Fibroblast of lung (primary cell): ENCODE results near the gene PSMG4. TPM values are rescaled to one million over a fixed set of nuclear protein-coding genes. Genes with fewer than 3 reads are reported as not detected.

Source experiments
- DNase-seq, 2 donors: peaks; one replicate each; pipeline versions ENCODE4 v3.0.0 to v3.0.0-alpha.2; 2010; ENCODE audit warnings: low read depth in 2 of 2
- H2AFZ ChIP-seq: 2 replicates; pipeline ENCODE4 v1.5.1; 2012; ENCODE audit warnings: low read length, control low read depth, inconsistent platforms
- H3K27ac ChIP-seq: 2 replicates; pipeline ENCODE4 v1.5.1; 2011; ENCODE audit warnings: low read length, control low read depth; ENCODE audit not compliant: insufficient read depth
- H3K27me3 ChIP-seq: 2 replicates; pipeline ENCODE4 v1.5.1; 2011; ENCODE audit warnings: mild to moderate bottlenecking, low read length; ENCODE audit not compliant: control insufficient read depth, insufficient read depth
- H3K36me3 ChIP-seq: 2 replicates; pipeline ENCODE4 v1.5.1; 2011; ENCODE audit warnings: low read length; ENCODE audit not compliant: control insufficient read depth, insufficient read depth
- H3K4me1 ChIP-seq: 2 replicates; pipeline ENCODE4 v1.5.1; 2011; ENCODE audit warnings: low read length; ENCODE audit not compliant: control insufficient read depth, insufficient read depth; ENCODE audit errors: extremely low read depth
- H3K4me2 ChIP-seq: 2 replicates; pipeline ENCODE4 v1.5.1; 2011; ENCODE audit warnings: low read length, control low read depth; ENCODE audit not compliant: insufficient read depth; ENCODE audit errors: extremely low read depth
- H3K4me3 ChIP-seq, 4 experiments: fragments of 200-600 bp in 1 of 4; sonication (generic) in 1 of 4; replicated peaks in 1 of 4; 2 replicates each; pipeline ENCODE4 v1.5.1; 2011 to 2016; ENCODE audit warnings: low read length in 4 of 4, low read depth in 3 of 4, mild to moderate bottlenecking in 3 of 4, control low read depth in 2 of 4, inconsistent platforms in 1 of 4, mixed read lengths in 1 of 4; ENCODE audit not compliant: insufficient read depth in 1 of 4; ENCODE audit errors: control extremely low read depth in 1 of 4
- H3K79me2 ChIP-seq: 2 replicates; pipeline ENCODE4 v1.5.1; 2012; ENCODE audit warnings: mild to moderate bottlenecking, low read length, inconsistent platforms; ENCODE audit not compliant: control insufficient read depth, insufficient read depth
- H3K9ac ChIP-seq: 2 replicates; pipeline ENCODE4 v1.5.1; 2011; ENCODE audit warnings: mild to moderate bottlenecking, low read length, control low read depth; ENCODE audit not compliant: insufficient read depth
- H3K9me3 ChIP-seq: 2 replicates; pipeline ENCODE4 v1.5.1; 2012; ENCODE audit warnings: low read depth, low read length; ENCODE audit not compliant: control insufficient read depth, insufficient read depth
- H4K20me1 ChIP-seq: 2 replicates; pipeline ENCODE4 v1.5.1; 2011; ENCODE audit warnings: low read length; ENCODE audit not compliant: control insufficient read depth, insufficient read depth; ENCODE audit errors: extremely low read depth
- EZH2 ChIP-seq: IDR thresholded peaks from 2 replicates; pipeline ENCODE4 v1.5.1; 2012; ENCODE audit warnings: low read length, control low read depth, mild to moderate bottlenecking; ENCODE audit errors: missing control alignments
- polyA plus RNA-seq, 2 donors: library from polyadenylated mRNA; depleted of rRNA in 1 of 2; stranded (reverse) in 1 of 2; unstranded in 1 of 2; fragments of >200 nt; gene quantifications; 2 replicates each; pipeline ENCODE4 v1.2.1, GENCODE V29; 2011 to 2012; ENCODE audit warnings: missing spikeins in 1 of 2
- total RNA-seq: library from RNA; depleted of rRNA; stranded (reverse); fragments of >200 nt; gene quantifications from 2 replicates; pipeline ENCODE4 v1.2.1, GENCODE V29; 2014
- TF ChIP-seq, protein P1 (sequence below), 2 donors: IDR thresholded peaks in 1 of 2; conservative IDR thresholded peaks in 1 of 2; 1 replicate in 1 of 2; 2 replicates in 1 of 2; pipeline ENCODE4 v1.5.1; 2011 to 2012; ENCODE audit warnings: low read length in 2 of 2, control low read depth in 1 of 2, inconsistent platforms in 1 of 2, low read depth in 1 of 2, mild to moderate bottlenecking in 1 of 2

PSMG4 gene
- total and polyA plus RNA-seq, 2 donors (not counting 1 experiment from before 2014, with no cell fraction given) = 12.5 to 34.2 TPM

DNA sequence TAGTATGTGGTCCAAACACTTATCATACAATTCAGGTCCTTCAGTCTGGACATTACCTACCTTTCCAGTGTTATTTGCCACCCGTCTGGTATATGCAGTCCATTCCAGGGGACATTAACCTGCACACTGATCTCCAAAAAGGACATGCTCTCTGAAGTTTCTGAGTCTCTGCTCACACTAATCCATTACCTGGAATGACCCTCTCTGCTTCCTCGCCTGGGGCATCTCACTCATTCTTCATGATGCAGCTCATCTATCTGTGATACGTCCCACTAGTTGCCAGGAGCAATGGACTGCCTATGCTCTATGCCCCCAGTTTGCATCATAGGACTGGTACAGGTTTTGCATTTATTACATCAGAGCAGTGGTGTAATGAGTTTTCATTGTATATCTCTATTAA lies 25.4 kb upstream of the PSMG4 start:
- no peak overlapping the region for H2AFZ ChIP-seq
- no peaks in the 10 kb centered on the region for H3K79me2 ChIP-seq
- H3K27ac ChIP-seq = no peak overlapping the region
- H3K9ac ChIP-seq = no peak overlapping the region
- peaks cover 62% of the 10 kb centered on the region for H3K27me3 ChIP-seq
- peaks cover 5% of the 10 kb centered on the region for H3K4me1 ChIP-seq
- H3K4me3 ChIP-seq = no peak overlapping the region
- no peaks in the 10 kb centered on the region for H3K36me3 ChIP-seq
- no peak for DNase-seq
- no peaks in the 10 kb centered on the region for H4K20me1 ChIP-seq
- H3K4me2 ChIP-seq = no peak overlapping the region
- TF ChIP-seq, protein P1, sequence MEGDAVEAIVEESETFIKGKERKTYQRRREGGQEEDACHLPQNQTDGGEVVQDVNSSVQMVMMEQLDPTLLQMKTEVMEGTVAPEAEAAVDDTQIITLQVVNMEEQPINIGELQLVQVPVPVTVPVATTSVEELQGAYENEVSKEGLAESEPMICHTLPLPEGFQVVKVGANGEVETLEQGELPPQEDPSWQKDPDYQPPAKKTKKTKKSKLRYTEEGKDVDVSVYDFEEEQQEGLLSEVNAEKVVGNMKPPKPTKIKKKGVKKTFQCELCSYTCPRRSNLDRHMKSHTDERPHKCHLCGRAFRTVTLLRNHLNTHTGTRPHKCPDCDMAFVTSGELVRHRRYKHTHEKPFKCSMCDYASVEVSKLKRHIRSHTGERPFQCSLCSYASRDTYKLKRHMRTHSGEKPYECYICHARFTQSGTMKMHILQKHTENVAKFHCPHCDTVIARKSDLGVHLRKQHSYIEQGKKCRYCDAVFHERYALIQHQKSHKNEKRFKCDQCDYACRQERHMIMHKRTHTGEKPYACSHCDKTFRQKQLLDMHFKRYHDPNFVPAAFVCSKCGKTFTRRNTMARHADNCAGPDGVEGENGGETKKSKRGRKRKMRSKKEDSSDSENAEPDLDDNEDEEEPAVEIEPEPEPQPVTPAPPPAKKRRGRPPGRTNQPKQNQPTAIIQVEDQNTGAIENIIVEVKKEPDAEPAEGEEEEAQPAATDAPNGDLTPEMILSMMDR (conservative IDR thresholded peaks at IDR 0.05 in 1 of 2, IDR thresholded peaks at IDR 0.05 in 1 of 2; ENCODE audit: low read depth in 1 of 2, low read length in 2 of 2) = no peak
- no peak for TF ChIP-seq EZH2
- no peaks in the 10 kb centered on the region for H3K9me3 ChIP-seq

DNA sequence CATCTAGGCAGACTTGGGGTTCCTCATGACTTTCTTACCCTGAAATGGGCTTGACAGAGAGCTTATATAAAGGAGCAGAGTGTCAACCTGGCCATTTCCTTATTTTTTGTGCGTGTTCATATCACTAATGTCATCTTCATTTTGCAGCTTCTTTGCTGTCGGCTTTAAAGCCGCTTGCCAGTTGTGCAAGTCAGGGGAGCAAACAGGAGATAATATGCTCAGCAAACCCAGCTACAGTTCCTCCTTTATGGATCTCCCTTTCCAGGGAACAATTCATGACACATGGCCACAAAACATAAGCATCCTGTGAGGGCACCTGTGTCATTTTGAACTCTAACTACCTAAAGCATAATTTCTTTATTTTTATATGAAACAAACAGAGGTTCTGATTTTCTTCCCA lies 24.8 kb upstream of the PSMG4 start:
- no peak overlapping the region for H3K4me2 ChIP-seq
- no peaks in the 10 kb centered on the region for H3K36me3 ChIP-seq
- H2AFZ ChIP-seq = no peak overlapping the region
- no peak overlapping the region for H3K9ac ChIP-seq
- no peaks in the 10 kb centered on the region for H3K79me2 ChIP-seq
- TF ChIP-seq, protein P1 (conservative IDR thresholded peaks at IDR 0.05 in 1 of 2, IDR thresholded peaks at IDR 0.05 in 1 of 2; ENCODE audit: low read depth in 1 of 2, low read length in 2 of 2) = no peak
- TF ChIP-seq EZH2 = no peak
- H3K9me3 ChIP-seq = no peaks in the 10 kb centered on the region
- no peak overlapping the region for H3K27ac ChIP-seq
- peaks cover 60% of the 10 kb centered on the region for H3K27me3 ChIP-seq
- H4K20me1 ChIP-seq = no peaks in the 10 kb centered on the region
- H3K4me3 ChIP-seq = no peak overlapping the region
- H3K4me1 ChIP-seq = peaks cover 5% of the 10 kb centered on the region
- no peak for DNase-seq

DNA sequence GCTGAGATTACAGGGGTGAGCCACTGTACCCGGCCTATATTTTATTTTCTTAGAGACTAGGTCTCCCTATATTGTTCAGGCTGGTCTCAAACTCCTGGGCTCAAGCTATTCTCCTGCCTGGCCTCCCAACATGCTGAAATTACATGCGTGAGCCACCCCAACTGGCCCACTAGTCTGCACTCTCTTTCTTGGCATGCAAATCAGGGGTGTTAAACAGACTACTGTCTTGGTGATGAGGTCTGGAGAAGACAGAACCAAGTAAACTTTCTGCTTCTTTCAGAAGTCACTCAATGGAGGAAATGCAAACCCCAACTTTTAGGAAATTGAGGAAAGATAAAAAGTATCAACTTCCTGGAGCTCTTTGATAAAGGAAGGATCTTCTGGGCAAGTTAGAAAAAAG lies 23.3 kb upstream of the PSMG4 start:
- no peaks in the 10 kb centered on the region for H3K36me3 ChIP-seq
- no peaks in the 10 kb centered on the region for H3K9me3 ChIP-seq
- no peaks in the 10 kb centered on the region for H4K20me1 ChIP-seq
- TF ChIP-seq, protein P1 (conservative IDR thresholded peaks at IDR 0.05 in 1 of 2, IDR thresholded peaks at IDR 0.05 in 1 of 2; ENCODE audit: low read depth in 1 of 2, low read length in 2 of 2) = no peak
- no peak for TF ChIP-seq EZH2
- no peaks in the 10 kb centered on the region for H3K79me2 ChIP-seq
- no peak overlapping the region for H3K4me2 ChIP-seq
- no peak for DNase-seq
- H3K4me3 ChIP-seq = no peak overlapping the region
- H3K4me1 ChIP-seq = peaks cover 5% of the 10 kb centered on the region
- H3K27ac ChIP-seq = no peak overlapping the region
- no peak overlapping the region for H3K9ac ChIP-seq
- peaks cover 49% of the 10 kb centered on the region for H3K27me3 ChIP-seq
- no peak overlapping the region for H2AFZ ChIP-seq
